Prostate gland (tissue), 2 donors: ENCODE data around the gene SEC24C.

ENCODE experiments used
- CTCF ChIP-seq, 4 experiments: fragments of 200-600 bp in 2 of 4; fragments of 450-650 bp in 2 of 4; sonication (generic) in 2 of 4; IDR thresholded peaks; 1 replicate in 3 of 4; 2 replicates in 1 of 4; pipeline ENCODE4 v1.5.1; 2016 to 2019; ENCODE audit warnings: antibody characterized with exemption in 4 of 4, mild to moderate bottlenecking in 2 of 4, moderate library complexity in 2 of 4
- POLR2A ChIP-seq: fragments of 450-650 bp; IDR thresholded peaks from one replicate; pipeline ENCODE4 v1.6.1; 2016; ENCODE audit warnings: antibody characterized with exemption, mild to moderate bottlenecking

GRCh38 chr10:73819081-73819480, 74.9 kb downstream of the SEC24C start:
- TF ChIP-seq CTCF (IDR thresholded peaks at IDR 0.05) (no peak), POLR2A (no peak)
